GM12801 (cell line): ENCODE measurements around the gene TRAPPC2L.

Experiments used
- TF ChIP-seq, protein P1 (sequence below): IDR thresholded peaks from one replicate; pipeline ENCODE4 v1.5.1; 2011; ENCODE audit warnings: control low read depth; ENCODE audit not compliant: insufficient read length; ENCODE audit errors: extremely low read depth

Gene TRAPPC2L

DNA sequence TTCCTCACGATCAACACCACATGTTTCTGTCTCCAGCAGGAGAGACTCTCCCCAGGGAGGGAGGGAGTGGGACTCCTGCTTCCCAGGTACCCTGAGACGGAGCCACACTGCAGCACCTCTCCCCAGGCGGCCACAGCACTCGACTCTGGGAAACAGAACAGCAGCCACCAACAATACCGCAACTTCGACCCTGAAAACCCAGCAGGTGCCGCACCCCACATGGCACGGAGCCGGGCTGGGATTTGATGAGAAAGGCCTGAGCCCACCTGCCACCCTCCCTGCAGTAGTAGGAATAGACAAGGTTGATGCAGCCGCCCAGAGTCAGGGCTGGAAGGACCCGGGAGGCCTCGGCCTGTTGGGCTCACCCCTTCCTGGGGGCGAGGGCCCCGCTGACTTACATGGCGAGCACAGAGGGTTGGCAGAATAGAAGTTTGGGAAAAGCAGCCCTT, 14.6 kb upstream of the TRAPPC2L start:
- TF ChIP-seq, protein P1, sequence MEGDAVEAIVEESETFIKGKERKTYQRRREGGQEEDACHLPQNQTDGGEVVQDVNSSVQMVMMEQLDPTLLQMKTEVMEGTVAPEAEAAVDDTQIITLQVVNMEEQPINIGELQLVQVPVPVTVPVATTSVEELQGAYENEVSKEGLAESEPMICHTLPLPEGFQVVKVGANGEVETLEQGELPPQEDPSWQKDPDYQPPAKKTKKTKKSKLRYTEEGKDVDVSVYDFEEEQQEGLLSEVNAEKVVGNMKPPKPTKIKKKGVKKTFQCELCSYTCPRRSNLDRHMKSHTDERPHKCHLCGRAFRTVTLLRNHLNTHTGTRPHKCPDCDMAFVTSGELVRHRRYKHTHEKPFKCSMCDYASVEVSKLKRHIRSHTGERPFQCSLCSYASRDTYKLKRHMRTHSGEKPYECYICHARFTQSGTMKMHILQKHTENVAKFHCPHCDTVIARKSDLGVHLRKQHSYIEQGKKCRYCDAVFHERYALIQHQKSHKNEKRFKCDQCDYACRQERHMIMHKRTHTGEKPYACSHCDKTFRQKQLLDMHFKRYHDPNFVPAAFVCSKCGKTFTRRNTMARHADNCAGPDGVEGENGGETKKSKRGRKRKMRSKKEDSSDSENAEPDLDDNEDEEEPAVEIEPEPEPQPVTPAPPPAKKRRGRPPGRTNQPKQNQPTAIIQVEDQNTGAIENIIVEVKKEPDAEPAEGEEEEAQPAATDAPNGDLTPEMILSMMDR: no peak

DNA sequence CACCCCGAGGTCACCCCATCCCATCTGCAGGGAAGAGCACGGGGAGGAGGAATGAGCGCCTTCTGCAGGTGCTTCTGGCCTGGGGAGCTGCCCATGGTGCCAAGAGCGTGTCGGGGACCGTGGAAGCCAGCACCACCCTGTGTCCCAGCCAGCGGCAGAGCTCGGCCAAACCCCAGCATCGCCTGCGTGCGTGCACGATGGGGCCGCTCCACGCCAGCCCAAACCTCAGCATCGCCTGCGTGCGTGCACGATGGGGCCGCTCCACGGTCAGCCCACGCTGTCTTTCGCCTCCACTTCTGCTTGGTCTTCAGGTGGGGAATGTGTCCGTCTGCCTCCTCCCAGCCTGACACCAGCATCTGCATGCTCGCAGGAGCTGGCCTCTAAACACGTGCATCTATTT, 14.1 kb upstream of the TRAPPC2L start:
- TF ChIP-seq, protein P1: no peak

DNA sequence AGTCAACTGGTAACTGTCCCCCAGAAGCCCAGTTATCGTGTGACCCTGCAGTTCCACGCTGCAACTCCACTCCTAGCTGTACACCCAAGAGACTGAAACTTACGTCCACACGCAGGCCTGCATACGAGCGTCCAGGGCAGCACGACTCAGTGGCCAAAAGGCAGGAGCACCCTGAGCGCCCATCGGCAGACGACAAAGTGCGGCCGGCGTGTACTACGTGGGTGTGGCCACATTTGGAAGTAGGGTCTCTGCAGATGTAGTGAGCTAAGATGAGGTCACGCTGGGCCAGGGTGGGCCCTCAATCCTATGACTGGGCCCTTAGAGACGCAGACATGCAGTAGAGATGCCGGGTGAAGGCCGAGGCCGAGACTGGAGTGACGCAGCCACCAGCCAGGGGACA, 13.7 kb upstream of the TRAPPC2L start:
- TF ChIP-seq, protein P1: no peak

DNA sequence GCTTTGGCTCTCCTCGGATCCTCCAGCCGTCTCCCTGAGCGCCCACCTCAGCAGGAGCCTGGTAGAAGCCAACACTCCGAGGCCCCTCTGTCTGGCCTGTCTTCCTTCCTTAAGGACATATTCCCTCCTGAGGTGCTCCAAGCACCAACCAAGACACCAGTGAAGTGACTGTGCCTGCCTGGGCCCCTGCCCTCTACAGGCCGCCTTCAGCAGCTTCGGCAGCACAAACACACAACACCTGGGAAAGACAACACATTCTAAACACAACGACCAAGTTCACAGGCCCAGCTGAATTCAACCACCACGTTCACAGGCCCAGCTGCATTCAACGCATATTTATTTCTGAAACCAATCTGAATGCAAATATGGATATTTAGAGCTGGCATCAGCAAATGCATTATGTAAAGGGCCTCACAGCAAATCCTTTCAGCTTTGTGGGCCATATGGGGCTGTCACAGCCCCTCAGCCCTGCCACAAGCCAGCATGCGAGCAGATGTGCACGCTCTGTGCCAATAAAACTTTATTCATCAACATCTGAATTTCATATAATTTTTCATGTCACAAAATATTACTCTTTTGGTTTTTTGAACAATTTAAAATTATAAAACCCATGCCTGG, 12.4 kb upstream of the TRAPPC2L start:
- TF ChIP-seq, protein P1: no peak

DNA sequence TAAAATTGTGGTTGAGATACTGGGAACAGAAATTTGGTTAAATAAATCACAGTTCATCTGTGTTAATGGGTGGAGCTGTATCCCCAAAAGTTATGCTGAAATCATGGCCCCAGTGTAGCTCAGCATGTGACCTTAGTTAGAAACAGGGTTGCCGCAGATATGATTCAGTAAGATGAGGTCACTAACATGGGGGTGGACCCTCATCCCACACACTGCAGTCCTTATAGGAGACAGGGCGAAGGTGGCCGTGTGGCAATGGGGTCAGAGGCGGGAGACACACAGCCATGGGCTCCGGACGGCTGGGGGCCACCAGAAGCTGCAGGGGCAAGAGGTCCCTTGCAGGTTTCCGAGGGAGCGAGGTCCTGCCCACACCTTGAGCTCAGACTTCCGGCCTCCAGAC, 10.8 kb upstream of the TRAPPC2L start:
- TF ChIP-seq, protein P1: no peak

DNA sequence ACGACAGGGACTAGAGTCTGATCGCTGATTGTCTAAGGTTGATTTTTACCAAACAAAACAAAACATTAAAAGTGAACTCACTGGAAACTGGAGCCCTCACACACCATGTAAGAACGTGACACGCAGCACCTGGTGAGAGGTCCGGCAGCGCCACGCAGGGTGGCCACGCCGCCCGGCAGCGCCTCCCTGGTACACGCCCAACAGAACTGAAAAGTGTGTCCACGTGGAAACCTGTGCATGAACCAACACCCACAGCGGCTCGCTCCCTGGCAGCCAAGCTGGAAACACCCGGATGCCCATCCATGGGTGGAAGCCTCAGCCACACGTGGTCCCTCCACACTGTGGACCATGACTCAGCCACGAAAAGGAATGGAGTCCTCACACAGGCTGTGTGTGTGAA, 9.3 kb upstream of the TRAPPC2L start:
- TF ChIP-seq, protein P1: no peak

DNA sequence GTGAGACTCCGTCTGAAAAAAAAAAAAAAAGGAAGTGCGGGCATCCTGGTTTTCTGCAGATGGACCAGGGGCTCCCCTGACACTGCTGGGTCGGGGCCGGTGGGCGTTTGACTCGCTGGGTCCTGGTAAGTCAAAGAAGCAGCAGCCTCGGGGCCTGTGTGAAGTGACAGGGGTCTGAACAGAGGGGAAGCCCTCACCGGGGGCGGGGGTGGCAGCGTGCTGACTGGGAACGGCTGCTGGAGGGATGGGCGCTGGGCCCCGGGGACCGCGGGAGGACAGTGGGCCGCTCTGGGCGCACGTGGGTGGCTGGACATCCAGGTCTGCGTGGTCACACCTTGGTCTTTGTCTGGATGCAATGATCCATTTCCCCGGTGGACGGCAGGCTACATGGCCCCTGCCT, 8.4 kb upstream of the TRAPPC2L start:
- TF ChIP-seq, protein P1: no peak
